ENCODE results near the gene NEK5.
A peak's percentile ranks its signal among the peaks of the same experiment; 100 is the strongest.
"Not testable (repeated sequence)": the region's sequence is repeated elsewhere in the genome, so short reads cannot be mapped to it uniquely, and the experiment has no call there.

Gene NEK5

GRCh38 chr13:52061587-52061986, 67.3 kb downstream of the NEK5 start:
- no peak for DNase-seq

- DNase-seq = not testable (repeated sequence)
These were observed 67.8 kb downstream of the NEK5 start for GRCh38 chr13:52061064-52061463.

GRCh38 chr13:52053460-52053859, 75.4 kb downstream of the NEK5 start:
- no peak for DNase-seq

GRCh38 chr13:52051400-52051799, 77.5 kb downstream of the NEK5 start:
- DNase-seq = no peak

- DNase-seq = no peak
These were observed 80.4 kb downstream of the NEK5 start for GRCh38 chr13:52048516-52048915.

- no peak for DNase-seq
These were observed 81.4 kb downstream of the NEK5 start for GRCh38 chr13:52047463-52047862.

GRCh38 chr13:52043675-52044074, 85.2 kb downstream of the NEK5 start:
- DNase-seq = no peak

GRCh38 chr13:52036037-52036436, 92.8 kb downstream of the NEK5 start:
- DNase-seq = no peak

GRCh38 chr13:52034616-52035226, 94.2 kb downstream of the NEK5 start:
- DNase-seq = no peak

GRCh38 chr13:52033039-52033438, 95.8 kb downstream of the NEK5 start:
- DNase-seq = no peak

- not testable (repeated sequence) for DNase-seq
These were observed 98.5 kb downstream of the NEK5 start for GRCh38 chr13:52030401-52030800.

- DNase-seq = no peak
These were observed 99.3 kb downstream of the NEK5 start for GRCh38 chr13:52029569-52029968.

- DNase-seq = no peak
These were observed 101.0 kb downstream of the NEK5 start for GRCh38 chr13:52027832-52028231.

- no peak for DNase-seq
These were observed 102.6 kb downstream of the NEK5 start for GRCh38 chr13:52026246-52026626.

- no peak for DNase-seq
These were observed 103.2 kb downstream of the NEK5 start for GRCh38 chr13:52025475-52026245.

GRCh38 chr13:52024481-52024880, 104.4 kb downstream of the NEK5 start, which contains the start of gene UTP14C:
UTP14C (plus strand) TSS chr13:52024691; CDS start chr13:52028805, 4,114 bp downstream.
- no peak for DNase-seq

- no peak for DNase-seq
These were observed 106.5 kb downstream of the NEK5 start for GRCh38 chr13:52022356-52022755.

- DNase-seq = no peak
These were observed 108.7 kb downstream of the NEK5 start for GRCh38 chr13:52020191-52020590.

- DNase-seq = no peak
These were observed 112.6 kb downstream of the NEK5 start for GRCh38 chr13:52016296-52016695.

- no peak for DNase-seq
These were observed 116.4 kb downstream of the NEK5 start for GRCh38 chr13:52012512-52012836.

- peak; percentile 100 for DNase-seq
These were observed 117.0 kb downstream of the NEK5 start, which contains the start of gene ALG11 for GRCh38 chr13:52011632-52012511. ALG11 (plus strand) TSS chr13:52012398; CDS start chr13:52012419, 21 bp downstream.

- peak; percentile 30 for DNase-seq
These were observed 117.8 kb downstream of the NEK5 start, which contains the start of gene ATP7B for GRCh38 chr13:52010890-52011631. ATP7B (minus strand) TSS chr13:52011450; CDS start chr13:52011337, 113 bp downstream.

GRCh38 chr13:52009946-52010345, 118.9 kb downstream of the NEK5 start:
- no peak for DNase-seq
